Transverse colon (tissue), 4 donors: ENCODE results near the gene LHX3.

Experiments
- CTCF ChIP-seq, 5 experiments: fragments of 200-600 bp in 3 of 5; fragments of 450-650 bp in 2 of 5; sonication (generic) in 3 of 5; IDR thresholded peaks; 1 replicate in 2 of 5; 2 replicates in 3 of 5; pipeline ENCODE4 v1.5.1; 2016 to 2017; ENCODE audit warnings: antibody characterized with exemption in 5 of 5, inconsistent platforms in 3 of 5, mild to moderate bottlenecking in 2 of 5, moderate library complexity in 1 of 5
- EP300 ChIP-seq: sonication (generic); formaldehyde crosslinking; IDR thresholded peaks from one replicate; pipeline ENCODE4 v1.6.1; 2017; ENCODE audit warnings: antibody characterized with exemption, low read depth
- POLR2AphosphoS5 ChIP-seq, 3 donors: sonication (generic); formaldehyde crosslinking; IDR thresholded peaks; one replicate each; pipeline ENCODE4 v1.6.1; 2016; ENCODE audit warnings: antibody characterized with exemption in 3 of 3

GRCh38 chr9:136244122-136244968, 39.4 kb upstream of the LHX3 start:
- no peak for TF ChIP-seq CTCF (IDR thresholded peaks at IDR 0.05)
- TF ChIP-seq EP300, result no peak
- TF ChIP-seq POLR2AphosphoS5 (IDR thresholded peaks at IDR 0.05), result no peak
